ENCODE measurements around the gene GSK3B.

GRCh38 chr3:119856695-119857094 is 237.6 kb downstream of the GSK3B start:
- TF ChIP-seq ZFP30 (CRISPR knock-in tag; IDR thresholded peaks at IDR 0.05) (no peak), PATZ1 (CRISPR knock-in tag; IDR thresholded peaks at IDR 0.05; ENCODE audit: borderline replicate concordance) (no peak), TSHZ2 (CRISPR knock-in tag; IDR thresholded peaks at IDR 0.05) (no peak), TOX (CRISPR knock-in tag; IDR thresholded peaks at IDR 0.05; ENCODE audit: borderline replicate concordance) (no peak), SNAI2 (CRISPR knock-in tag; IDR thresholded peaks at IDR 0.05) (no peak), CREB5 (CRISPR knock-in tag; IDR thresholded peaks at IDR 0.05; ENCODE audit: low read depth) (no peak), BACH2 (CRISPR knock-in tag; IDR thresholded peaks at IDR 0.05; ENCODE audit: borderline replicate concordance) (no peak), ZFP3 (CRISPR knock-in tag; IDR thresholded peaks at IDR 0.05) (no peak), GLIS3 (CRISPR knock-in tag; IDR thresholded peaks at IDR 0.05) (no peak), PPARA (CRISPR knock-in tag; IDR thresholded peaks at IDR 0.05; ENCODE audit: borderline replicate concordance) (no peak), OSR1 (CRISPR knock-in tag; IDR thresholded peaks at IDR 0.05) (no peak), ZNF70 (CRISPR knock-in tag; IDR thresholded peaks at IDR 0.05) (no peak)
